ENCODE measurements around the gene PGR.
"Not testable (repeated sequence)": the region's sequence is repeated elsewhere in the genome, so short reads cannot be mapped to it uniquely, and the experiment has no call there.

Gene PGR

GRCh38 chr11:101063706-101064105 is 65.9 kb downstream of the PGR start:
- no peak for DNase-seq

DNA sequence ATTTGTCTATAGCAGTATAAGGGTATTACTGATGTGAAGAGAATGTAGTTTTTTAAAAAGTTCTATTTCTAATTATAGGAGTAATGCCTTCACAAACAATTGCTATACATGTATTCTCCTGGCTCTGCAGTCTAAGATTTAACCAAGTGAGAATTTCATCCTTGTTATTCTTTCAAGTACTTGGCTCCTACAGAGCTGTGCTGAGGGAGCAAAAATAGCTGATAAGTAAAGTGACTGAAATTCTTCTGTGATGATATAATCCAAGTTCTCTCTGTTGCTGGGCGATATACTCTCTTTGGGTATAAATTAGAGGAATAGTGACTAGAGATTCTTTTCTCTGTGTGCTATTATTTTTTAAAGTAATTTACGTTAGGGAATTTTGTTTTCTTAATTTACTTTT is 68.0 kb downstream of the PGR start:
- DNase-seq = no peak

DNA sequence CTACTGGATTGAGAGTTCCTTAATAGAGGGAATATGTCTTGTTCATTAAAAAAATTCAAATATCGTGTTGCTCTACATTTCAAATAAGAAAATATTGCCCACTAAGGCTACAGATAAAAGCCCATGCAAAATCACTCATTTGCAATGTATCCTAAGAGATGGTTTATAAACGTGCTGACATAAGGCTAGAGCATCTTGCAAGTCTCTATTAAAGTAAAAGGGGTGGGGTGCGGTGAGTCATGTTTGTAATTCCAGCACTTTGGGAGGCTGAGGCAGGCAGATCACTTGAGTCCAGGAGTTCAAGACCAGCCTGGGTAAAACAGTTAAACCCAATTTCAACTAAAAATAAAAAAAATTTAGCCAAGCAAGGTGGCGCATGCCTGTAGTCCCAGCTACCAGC is 70.3 kb downstream of the PGR start:
- no peak for DNase-seq

DNA sequence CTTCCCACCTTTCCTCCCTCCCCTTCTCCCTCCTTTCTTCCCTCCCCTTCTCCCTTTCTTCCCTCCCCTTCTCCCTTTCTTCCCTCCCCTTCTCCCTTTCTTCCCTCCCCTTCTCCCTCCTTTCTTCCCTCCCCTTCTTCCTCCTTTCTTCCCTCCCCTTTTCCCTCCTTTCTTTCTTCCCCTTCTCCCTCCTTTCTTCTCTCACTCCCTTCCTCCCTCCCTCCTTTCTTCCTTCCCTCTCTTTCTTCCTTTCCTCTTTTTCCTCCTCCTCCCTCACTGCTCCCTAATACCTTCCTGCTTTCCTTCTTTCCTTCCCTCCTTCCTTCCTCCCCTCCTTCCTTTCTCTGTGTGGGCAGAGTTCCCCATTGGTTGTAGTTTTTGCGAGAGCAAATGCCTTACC is 76.1 kb downstream of the PGR start:
- DNase-seq = no peak

GRCh38 chr11:101051677-101052076 is 77.9 kb downstream of the PGR start:
- DNase-seq = no peak

DNA sequence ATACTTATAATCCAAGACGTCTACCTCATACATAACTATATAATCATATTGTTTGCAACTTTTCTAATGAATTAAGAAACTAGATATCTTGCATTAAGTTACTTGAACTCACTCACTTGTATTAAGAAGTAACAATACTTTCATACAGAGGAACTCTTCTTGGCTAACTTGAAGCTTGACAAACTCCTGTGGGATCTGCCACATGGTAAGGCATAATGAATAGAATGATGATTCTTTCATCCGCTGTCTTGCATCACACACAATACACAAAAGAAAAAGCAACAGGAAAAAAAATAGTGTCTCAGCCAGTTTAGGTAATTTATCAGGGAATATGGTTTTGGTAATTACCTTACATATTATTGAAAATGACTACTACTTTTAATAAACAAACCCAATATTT is 79.8 kb downstream of the PGR start:
- no peak for DNase-seq

DNA sequence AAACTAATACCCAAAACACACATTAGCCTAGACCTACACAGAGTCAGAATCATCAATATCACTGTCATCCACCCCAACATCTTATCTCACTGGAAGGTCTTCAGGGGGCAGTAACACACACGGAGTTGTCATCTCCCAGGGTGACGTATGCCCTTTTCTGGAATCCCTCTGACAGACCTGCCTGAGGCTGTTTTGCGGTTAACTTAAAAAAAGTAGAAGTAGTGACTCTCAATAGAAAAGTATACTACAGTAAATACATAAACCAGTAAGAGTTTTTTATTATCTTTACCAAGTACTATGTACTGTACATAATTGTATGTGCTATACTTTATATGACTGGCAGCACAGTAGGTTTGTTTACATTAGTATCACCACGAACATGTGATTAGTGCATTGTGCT is 80.5 kb downstream of the PGR start:
- no peak for DNase-seq

- no peak for DNase-seq
Measured at GRCh38 chr11:101048479-101048878, 81.1 kb downstream of the PGR start.

DNA sequence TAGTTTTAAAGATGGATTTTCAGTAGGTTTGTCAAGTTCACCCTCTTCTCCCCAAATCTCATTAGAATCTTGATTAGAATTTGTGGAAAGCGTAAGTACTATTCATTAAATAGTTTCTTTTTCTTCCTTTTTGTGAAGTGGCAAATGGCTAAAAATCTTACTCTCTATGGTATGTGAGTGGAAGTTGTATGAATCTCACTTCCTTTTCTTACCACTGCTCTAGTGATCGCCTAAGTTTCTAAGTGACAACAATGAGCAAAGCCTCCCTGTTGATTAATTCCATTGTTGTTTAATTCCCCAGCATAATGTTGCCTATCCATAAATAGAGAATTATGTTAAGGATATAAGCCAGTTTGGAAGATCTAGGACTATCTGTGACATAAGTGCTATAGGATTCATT is 82.7 kb downstream of the PGR start:
- DNase-seq = no peak

DNA sequence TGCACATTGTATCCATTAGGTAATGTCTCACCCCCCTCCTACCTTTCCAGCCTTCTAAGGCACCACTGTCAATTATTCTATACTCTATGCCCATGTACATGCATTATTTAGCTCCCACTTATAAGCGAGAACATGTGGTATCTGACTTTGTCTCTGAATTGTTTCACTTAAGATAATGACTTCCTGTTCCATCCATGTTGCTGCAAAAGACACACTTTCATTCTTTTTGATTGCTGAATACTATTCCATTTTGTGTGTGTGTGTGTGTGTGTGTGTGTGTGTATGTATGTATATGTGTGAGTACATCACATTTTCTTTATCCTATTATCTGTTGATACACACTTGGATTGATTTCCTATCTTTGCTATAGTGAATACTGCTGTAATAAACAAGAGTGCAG is 84.2 kb downstream of the PGR start:
- no peak for DNase-seq

- no peak for DNase-seq
Measured at GRCh38 chr11:101043940-101044339, 85.7 kb downstream of the PGR start.

- DNase-seq = no peak
Measured at GRCh38 chr11:101035872-101036271, 93.7 kb downstream of the PGR start.

DNA sequence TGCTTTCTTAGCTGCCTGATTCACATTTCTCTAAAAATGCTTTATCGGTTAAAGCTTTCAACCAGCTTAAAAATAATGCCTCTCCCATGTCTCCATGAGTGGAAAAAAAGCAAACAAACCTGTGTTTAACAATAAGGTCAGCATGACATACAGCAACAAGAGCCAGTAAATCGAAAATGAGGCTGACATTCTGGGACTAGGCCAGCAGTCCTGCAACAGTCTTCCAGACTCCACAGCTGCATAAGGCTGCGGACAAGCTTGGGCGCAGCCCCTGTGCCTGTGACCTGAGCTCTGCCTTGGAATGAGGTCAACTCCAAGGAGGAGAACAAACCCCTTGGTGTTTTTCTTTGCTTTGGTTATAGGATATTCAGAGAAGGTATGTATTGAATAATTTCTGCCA is 95.5 kb downstream of the PGR start:
- DNase-seq = no peak

GRCh38 chr11:101032991-101033390 is 96.6 kb downstream of the PGR start:
- DNase-seq = no peak

DNA sequence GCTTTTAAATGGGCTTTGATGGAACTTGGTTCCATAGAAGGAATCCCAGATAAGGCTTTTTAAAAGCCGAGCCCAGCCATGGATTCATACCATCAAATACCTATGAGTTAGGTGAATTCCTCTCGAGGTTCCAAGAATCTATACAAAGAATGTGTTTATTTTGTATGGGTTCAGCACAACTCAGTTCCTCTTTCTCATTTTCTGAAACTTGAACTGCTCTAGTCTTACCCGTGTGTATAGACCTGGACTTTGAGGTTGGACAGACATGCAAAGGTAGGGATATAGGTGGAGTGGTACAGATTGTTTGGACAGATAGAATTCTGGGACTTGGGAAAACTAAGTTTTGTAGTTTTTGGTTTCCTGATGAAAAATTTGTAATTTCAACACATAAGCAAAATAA is 97.9 kb downstream of the PGR start:
- DNase-seq = no peak

DNA sequence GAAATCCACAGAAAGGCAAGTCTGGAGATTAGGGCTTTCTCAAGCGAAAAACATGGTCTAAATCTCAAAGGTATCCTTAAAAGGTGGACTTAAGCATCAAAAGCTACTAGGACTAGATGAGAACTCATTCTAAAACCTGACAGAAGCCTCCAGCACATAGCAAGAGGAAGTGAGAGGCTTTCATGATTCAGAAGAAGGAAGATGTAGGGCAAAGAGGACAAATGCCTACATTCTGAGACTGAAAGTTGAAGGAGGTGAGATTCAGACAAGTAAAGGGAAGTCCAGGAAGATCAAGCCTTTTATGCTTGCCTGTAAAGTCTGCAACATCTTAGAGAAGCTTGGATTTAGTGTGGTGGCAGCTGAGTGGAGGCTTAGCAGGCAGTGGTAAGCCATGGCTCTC is 98.9 kb downstream of the PGR start:
- no peak for DNase-seq

DNA sequence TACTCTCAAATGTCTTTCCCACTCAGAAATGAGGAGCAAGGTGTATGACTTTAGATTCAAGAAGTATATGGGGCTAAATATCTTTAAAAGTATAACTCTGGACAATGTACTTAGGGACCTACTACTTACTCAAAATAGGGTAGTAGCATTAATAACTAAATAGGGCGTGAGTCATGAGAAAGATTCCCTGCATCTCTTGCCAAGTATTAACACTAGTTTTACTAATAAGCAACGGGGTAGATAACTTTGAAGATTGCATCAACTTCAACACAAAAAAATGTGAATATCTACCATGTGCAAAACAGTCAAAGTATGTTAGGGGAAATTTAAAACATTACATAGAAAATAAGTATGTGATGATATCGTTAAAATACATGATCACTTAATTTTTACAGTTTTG is 99.6 kb downstream of the PGR start:
- DNase-seq = no peak

DNA sequence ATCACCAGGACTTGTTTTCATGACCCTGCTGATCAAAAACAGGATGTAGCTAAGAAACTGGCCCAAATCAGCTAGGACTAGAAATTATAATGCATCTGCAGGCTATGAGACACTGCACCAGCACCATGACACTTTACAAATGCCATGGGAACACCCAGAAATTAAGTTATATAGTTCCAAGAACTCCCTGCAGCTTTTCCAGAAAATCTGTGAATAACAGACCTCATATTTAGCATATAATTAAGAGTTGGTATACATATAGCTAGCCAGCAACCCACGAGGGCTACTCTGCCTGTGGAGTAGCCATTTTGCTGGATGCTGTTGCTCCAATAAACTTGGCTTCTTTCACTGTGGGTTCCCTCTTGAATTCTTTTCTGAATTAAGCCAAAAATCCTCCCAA is 101.0 kb downstream of the PGR start:
- DNase-seq = no peak

- DNase-seq = no peak
Measured at GRCh38 chr11:101022256-101022655, 107.4 kb downstream of the PGR start.

DNA sequence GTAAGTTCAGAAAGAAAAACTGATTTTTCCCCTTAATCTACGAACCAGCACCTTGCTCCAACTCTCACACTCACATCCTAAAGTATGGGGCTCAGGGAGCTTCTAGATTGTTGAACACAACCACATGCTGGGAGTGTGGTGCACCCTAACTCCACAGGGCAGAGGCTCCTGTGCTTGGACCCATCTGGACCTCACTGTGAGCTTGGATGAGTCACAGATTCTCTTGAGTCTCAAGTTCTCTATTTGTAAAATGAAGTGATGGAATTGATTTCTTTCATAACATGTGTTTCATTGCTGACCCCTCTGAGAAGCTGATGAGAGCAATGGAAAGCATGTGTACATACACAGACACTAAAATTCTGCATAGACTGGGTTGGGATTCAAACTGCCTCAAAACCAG is 109.7 kb downstream of the PGR start:
- DNase-seq = no peak

DNA sequence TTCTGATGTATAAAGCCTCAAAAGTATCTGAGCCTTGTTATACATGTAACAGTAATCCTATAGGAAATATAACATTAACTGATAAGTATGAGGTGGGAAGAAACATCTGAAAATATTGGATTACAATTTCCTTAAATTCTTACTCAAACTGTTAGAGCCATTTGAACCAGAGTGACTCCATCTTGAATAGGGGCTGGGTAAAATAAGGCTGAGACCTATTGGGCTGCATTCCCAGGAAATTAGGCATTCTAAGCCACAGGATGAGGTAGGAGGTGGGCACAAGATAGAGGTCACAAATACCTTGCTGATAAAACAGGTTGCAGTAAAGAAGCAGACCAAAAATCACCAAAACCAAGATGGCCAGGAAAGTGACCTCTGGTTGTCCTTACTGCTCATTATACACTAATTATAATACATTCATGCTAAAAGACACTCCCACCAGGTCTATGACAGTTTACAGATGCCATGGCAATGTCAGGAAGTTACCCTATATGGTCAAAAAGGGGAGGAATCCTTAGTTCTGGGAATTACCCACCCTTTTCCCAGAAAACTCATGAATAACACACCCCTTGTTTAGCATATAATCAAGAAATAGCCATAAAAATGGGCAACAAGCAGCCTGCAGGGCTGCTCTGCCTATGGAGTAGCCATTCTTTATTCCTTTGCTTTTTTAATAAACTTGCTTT is 114.9 kb downstream of the PGR start:
- DNase-seq = no peak

DNA sequence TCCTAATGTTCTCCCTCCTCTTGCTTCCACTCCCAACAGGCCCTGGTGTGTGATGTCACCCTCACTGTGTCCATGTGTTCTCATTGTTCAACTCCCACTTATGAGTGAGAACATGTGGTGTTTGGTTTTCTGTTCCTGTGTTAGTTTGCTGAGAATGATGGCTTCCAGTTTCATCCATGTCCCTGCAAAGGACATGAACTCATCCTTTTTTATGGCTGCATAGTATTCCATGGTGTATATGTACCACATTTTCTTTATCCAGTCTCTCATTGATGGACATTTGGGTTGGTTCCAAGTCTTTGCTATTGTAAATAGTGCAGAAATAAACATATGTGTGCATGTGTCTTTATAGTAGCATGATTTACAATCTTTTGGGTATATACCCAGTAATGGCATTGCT is 115.9 kb downstream of the PGR start:
- not testable (repeated sequence) for DNase-seq

GRCh38 chr11:101011881-101012280 is 117.7 kb downstream of the PGR start:
- DNase-seq = no peak

DNA sequence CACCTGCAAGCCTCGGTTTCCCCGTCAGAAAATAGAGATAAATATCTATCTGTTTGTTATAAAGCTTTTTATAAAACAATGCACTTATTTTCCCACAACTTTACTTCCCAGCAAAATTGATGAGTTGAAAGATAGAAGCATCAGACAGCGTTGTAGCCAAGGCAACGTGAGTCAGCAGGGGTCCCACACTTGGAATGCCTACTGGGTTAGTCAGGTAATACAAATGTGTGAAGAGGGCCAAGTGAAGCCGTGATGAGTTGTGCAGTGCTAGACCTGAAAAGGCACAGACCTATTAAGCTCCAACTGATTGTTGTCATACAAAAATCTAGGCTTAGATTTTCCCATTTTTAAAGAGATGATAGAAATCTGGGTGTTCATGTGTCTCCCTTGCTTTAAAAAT is 118.7 kb downstream of the PGR start:
- no peak for DNase-seq

- no peak for DNase-seq
Measured at GRCh38 chr11:101009690-101010055, 119.9 kb downstream of the PGR start.
